ENCODE measurements around the gene RNU1-3.
"Not testable (repeated sequence)": the region's sequence is repeated elsewhere in the genome, so short reads cannot be mapped to it uniquely, and the experiment has no call there.

RNU1-3 gene

DNA sequence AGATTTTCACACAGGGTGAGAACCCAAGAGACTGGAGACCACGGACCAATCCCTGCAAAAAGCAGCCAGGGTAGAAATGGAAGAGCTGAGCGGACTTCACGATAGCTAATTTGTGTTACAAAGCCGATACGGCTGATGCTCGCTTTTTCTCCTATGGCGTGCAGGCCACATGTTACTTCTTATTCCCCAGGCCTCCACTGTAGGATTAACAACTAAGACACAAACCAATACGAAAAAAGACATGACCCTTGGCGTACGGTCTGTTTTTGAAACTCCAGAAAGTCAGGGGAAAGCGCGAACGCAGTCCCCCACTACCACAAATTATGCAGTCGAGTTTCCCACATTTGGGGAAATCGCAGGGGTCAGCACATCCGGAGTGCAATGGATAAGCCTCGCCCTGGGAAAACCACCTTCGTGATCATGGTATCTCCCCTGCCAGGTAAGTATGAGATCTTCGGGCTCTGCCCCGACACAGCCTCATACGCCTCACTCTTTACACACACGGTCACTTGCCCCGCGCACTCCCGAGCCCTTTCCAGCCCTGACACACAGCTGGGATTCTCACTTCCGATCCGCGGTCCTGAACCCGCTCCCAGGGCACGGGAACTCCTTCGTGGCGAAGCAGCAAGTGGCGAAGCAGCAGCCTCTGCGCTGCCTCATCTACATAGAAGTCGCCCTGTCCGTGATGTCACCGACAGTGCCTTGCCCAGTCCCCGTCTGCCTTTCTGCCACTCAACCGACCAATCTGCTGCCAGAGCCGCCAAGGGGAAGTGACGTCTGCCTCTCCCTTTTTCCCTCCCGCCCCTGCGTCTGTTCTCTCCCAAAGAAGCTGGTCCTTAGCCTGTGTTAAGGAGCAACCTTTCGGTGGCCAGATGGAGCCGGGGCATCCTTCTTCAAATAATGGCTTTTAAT lies at the start of gene RNU1-3:
Gene RNU1-3, minus strand, starts transcription at position 447 of the 912 bp plus-strand sequence.
- DNase-seq, result not testable (repeated sequence)

DNA sequence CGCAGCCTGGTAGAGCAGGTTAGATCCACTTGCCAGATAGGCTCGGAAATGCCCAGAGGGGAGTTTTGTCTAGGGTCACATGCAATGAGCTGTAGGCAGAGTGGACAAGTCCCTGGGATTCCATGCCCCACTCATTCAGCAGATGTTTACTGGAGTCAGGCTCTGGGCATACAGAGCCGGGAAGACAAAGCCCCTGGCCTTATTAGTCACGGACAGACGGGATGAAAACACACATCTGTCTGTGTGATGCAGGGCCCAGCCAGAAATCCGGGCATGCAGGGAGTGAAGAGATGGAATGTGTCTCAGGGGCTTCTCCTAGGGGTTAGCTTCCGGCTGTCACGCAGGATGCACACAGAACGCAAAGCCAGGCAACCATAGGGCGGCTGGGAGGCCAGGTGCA lies 46.7 kb upstream of the RNU1-3 start:
- not testable (repeated sequence) for DNase-seq

DNA sequence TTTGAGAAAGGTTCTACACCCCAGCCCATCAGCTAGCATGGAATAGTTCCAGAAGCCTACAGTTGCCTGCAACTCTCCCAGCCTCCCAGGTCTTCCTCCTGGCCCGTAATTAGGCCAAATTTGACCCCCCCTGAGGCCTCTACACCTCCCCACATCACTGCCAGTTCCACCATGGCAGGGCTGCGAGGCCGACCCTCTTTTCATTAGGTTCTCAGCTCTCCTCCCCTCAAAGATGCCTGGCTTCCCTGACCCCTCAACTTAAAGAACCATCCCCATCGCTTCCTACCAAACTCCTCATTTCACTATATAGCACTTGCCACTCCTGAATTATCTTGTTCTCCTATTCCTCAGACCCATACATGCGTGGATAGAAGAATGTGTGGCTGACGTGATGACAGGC lies 46.2 kb upstream of the RNU1-3 start:
- DNase-seq, result not testable (repeated sequence)

DNA sequence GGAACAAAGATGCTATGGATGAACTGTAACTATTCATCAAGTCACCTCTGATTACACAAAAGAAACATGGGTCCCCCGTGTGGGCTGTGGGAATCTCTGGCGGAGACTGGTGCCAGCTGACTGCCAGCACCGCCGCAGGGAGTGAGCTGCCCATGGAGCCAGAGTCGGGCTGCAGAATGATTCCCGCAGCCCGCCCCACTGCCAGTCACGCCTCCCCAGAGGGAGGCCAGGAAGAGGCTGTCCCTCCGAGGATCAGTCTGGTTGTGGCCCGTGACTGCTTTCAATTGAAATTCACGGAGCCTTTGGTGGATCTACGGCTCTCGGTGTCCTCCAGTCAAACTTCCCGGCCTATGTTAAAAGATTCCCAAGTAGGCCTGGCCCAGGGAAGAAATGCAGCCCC lies 45.8 kb upstream of the RNU1-3 start:
- peak; percentile 32 for DNase-seq

DNA sequence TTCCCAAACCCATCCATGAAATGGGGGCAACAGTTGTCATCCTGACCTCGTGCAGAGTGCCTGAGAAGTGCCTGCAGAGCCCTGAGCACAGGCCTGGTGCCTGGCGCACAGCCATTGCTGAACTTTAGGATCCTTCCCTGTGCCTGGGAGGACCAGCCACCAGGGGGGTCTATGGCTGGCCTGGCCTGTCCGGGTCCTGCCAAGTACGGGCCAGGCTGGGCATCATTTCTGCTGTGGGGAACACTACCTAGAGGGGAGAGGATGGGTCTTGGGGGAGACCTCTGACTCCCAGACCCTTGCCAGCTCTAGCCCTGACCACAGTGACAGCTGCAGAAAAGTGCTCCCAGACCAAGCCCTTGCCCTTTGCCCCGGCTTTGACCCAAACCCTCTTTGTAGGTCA lies 45.4 kb upstream of the RNU1-3 start:
- peak; percentile 25 for DNase-seq

DNA sequence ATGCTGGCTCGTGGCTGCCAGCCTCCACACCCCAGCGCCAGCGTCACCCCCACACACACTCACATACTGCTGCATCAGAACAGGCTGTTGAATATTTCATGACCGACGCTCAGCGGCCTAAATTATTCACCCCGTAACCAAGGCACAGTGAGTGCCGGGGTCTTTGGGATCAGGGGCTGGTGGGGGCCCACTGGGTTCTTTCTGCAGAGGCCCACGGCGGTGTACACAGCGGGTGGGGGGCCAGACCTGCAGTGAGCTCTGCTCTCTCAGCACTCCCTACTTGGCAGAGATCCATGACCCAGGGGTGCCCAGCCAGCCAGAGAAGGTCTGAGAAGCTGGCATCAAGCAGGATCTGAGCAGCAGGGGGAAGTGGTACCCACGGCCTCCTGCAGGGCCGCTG lies 43.9 kb upstream of the RNU1-3 start:
- not testable (repeated sequence) for DNase-seq

DNA sequence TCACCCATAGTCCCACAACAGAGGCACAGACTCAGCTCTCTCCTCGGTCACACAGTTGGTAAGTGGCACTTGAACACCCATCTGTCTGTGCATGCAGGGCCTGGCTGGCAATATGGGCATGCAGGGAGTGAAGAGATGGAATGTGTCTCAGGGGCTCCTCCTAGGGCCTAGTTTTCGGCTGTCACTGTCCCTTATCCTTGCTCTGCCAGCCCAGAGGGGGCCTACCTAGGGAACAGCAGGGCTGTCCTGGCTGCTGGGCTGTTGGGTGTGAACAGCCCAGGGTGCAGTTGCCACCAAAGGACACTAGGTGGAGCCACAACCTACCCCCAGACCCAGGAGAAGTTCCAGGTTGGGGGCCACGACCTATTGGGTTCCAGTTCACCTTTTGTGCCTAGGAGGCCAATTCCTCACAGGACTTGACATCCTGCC lies 42.9 kb upstream of the RNU1-3 start:
- DNase-seq, result not testable (repeated sequence)

DNA sequence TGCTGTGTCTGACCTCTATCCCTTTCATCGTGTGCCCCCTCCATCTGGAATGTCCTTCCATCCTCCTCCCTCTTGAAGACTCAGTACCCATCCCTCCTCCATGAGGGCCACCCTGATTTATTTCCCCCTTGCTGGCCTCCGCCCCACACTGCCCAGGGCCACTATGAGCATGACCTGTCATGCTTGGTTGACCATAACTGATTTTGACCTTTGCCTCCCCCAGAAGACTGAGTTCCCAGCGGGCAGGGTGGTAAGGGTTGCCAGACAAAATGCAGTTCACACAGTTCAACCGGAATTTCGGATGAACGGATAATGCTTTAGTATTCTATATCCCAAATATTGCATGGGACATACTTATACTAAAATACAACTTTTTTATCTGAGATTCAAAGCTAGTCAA lies 42.0 kb upstream of the RNU1-3 start:
- not testable (repeated sequence) for DNase-seq

DNA sequence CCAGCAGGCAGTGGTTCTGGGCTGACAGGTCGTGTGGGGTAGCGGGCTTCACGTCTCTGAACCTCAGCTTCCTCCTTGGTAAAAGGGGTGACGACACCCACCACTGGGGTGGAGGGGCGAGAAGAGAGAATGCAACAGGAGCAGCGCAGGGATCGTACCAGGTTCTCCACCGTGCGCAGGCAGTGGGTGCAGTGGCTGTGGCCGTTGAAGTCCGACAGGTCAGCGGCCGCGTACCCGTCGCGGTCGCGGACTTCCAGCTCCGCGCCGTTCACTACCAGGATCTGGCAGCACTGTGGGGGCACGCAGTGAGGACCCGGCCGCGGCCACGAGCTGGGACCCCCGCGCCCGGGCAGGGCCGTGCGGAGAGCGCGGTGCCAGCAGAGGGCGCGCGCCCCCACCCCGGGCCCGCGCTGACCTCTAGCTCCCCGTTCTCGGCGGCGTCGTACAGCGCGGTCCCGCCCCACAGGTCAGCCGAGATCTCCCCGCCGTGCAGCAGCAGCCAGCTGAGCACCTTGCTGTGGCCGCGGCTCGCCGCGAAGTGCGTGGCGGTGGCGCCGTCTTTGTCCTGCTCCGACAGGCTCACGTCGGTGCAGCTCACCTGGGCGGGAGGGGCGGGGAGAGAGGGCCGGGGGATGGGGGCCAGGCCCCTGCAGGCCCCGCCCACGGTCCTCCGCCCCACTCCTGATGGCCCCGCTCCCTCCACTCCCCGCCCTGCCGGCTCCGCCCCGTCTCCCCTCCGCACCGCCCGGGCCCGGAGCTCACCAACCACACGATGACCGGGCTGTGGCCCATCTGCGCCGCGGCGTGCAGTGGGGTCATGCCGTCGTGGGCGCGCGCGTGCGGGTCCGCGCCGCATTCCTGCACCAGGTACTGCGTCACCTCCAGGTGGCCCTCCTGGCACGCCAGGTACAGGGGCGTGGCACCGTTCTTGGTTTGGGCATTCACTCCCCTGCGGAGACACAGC lies 40.7 kb upstream of the RNU1-3 start:
- not testable (repeated sequence) for DNase-seq

DNA sequence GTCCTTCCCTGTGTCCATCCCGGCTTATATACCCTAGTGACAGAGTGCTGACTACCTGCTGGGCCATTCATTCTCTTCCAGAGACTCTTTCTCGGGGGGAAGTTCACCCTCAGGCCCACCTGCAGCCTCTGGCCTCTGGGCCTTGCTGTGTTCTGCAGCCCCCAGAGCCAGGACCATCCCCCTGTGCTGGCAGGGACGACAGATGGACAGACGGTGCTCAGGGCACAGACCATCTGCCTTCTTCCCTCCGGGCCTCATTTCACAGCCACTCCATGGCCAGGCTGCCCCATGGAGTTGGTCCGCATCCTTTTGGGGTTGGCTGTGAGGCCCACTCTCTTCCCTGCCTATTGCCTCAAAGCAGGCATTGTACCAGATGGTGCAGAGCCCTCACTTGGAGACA lies 39.6 kb upstream of the RNU1-3 start:
- DNase-seq, result not testable (repeated sequence)

DNA sequence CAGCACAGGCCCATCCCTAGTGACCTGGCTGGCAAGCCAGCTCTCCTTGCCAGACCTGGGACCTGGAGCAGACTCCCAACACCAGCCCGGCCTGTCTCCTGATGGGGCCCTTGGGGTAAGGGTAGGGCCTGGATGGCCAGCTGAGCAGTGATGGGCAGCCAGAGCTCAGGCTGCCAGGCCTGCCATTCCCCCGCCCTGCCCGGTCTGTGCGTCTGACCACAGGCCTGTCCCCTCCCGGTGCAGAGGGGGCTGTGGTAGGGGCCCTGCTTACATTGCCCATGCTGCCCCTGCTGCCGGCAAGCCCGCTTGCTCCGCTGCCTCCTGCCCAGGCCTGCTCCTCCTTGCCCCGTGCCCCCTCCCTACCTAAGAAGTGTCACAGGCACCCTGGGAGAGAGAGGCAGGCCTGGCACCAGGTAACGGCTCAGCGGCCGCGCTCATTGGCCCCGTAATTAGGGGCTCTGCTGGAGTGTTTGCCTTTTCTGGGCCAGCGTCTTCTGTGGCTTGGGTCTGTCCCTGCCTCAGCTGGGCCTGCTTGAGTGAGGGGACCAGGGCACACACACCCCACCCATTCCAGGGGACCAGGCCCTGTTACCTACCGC lies 37.9 kb upstream of the RNU1-3 start:
- DNase-seq, result not testable (repeated sequence)

DNA sequence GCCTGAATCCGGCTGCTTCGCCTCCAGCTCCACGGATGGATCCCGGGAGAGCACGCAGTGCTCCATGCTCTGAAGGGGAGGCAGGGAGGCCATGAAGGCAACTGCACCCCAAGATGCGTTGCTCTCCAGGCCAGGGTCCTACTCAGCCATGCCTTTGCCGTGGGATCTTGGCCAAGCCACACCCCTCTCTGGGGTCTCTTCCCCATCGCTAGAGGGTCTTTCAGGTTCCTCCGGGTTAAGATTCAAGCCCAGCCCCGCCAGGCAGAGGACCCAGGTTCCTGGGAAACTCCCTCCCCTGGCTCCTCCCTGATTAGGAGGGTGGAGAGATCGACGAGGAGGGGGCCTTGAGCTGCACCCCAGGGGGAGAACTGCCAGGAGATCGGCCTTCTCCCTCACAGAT lies 37.3 kb upstream of the RNU1-3 start:
- not testable (repeated sequence) for DNase-seq

DNA sequence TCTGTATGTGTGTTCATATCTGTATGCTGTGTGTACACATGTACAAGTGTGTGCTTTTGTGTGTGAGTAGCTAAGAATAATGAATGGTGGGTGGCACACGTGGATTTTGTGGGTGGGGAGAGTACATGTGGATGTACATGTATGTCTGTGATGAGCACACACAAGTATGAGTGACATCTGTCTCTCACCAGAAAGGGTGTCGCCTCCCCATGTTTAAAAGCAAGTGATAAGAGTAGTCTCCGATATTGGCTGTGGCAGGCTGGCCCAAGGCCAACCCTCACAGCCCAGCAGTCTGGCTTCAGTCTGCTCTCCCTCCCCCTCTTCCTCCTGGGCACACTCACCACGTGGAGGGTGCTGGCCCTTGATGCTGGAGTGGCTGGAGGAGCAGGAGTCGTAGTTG lies 36.9 kb upstream of the RNU1-3 start:
- not testable (repeated sequence) for DNase-seq

DNA sequence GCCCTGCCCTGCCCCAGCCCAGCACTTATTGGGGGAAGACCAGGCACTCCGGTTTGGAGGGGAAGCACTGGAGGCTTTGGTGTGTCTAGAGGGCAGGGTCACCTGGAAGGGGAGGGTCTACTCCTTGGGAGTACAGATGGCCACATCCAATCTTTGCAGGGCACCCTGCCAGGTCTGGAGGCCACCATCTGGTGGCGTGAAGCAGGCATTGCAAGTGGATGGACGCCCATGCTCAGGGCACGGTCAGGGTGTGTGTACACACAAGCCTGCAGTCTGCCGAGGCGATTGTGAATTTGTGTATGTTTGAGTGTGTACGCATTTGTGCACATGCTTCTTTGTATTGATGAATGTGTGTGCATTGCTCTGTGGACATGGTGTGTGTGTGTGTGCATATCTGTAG lies 36.4 kb upstream of the RNU1-3 start:
- not testable (repeated sequence) for DNase-seq

DNA sequence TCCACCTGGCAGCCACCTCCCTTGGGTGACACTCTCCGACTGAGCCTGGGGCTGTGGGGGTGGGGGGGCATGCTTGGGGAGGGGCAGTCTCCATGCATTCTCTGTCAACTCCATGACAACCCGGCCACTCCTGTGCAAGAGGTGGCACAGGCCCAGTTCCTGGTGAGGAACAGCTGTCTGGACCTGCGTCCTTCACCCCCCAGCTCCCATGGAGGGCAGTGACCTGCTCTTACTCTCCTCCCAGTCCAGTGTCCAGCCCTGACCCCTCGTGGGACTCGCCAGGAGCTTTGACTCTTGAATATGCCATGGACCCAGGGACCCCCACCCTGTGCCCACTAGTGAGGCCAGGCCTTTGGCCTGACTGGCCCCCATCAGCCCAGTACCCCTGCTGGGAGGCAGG lies 35.5 kb upstream of the RNU1-3 start:
- DNase-seq, result not testable (repeated sequence)

DNA sequence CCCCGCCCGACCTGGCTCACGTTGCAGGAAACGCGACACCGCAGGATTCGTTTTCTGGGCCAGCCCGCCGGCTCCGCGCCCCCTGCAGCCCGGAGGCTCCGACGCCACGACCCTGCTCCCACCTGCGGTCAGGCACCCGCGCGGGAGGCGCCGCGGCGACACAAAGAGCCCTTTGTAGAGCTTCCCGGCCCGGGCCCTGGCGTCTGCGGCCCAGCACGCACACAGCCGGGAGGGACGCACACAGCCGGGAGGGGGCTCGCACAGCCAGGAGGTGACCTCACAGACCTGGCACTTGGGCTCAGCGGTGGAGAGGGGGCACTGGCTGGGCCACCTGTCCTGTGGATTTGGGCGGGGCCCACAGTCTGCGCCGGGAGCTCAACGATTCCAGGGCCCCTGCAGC lies 34.4 kb upstream of the RNU1-3 start:
- not testable (repeated sequence) for DNase-seq

DNA sequence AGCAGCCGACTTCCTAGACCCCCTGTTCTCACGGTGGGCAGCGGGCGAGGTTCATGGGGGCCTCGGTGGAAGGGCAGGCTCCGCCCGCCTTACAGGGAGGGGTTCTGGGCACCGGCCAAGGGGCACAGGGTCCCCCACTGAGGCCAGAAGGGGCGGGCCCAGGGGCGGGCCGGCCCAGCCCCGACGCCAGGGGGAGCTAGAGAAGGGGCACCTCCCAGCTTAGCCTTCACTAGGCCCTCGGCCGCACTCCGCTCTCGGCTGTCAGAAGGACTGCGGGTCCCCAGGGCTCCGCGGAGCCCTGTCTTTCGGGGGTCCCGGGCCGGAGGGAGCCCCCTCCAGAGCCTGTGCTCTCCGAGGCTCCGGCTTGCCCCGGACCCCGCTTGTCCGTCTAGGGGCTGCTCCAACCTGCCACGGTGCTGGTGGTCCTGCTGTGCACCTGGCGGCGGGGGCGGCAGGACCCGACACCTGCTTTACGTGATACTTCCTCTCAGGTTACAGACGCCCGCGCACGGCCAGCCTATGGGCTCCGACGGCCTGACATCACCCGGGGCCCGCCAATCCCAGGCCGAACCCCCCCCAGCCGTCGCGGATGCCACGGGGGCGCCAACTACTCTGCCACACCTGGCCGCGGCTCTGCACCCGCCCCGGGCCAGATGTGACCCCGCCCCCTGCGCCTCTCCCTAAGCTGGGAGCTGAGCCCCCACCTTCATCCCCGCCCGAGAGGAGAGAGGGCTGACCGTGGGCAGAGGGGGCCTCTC lies 33.6 kb upstream of the RNU1-3 start:
- not testable (repeated sequence) for DNase-seq

DNA sequence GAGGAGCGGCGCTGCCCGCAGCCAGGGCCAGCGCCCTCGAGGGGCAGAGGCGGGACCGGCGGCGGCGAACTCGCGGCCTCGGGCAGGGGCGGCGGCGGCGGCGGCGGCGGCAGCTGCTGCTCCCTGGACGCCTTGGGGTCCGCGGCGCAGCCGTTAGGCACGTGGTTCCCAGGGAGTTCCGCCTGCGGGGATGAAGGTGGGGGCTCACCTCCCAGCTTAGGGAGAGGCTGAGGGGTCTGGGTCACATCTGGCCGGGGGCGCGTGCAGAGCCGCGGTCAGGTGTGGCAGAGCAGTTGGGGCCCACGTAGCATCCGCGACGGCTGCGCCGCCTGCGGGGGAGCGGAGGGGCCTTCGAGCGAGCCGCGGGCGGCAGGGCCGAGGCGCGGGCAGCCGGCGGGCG lies 32.7 kb upstream of the RNU1-3 start:
- not testable (repeated sequence) for DNase-seq

DNA sequence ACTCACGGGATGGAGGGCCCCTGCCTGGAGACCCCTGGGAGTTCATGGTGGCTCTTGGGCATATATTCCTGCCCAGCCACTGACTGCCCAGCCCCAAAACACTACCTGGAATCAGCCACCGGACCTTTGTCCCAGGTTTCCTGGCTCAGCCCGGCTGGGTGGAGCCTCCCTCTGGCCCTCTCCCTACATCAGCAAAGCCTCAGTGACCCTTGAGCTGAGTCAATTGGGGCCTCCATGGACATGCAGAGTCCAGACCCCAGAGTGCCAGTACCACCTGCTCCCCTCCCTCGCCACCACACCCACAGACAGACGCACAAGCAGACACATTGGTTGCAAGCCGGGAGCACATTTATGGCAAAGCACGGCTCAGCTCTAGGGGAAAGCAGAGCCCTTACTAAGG lies 30.4 kb upstream of the RNU1-3 start:
- not testable (repeated sequence) for DNase-seq

DNA sequence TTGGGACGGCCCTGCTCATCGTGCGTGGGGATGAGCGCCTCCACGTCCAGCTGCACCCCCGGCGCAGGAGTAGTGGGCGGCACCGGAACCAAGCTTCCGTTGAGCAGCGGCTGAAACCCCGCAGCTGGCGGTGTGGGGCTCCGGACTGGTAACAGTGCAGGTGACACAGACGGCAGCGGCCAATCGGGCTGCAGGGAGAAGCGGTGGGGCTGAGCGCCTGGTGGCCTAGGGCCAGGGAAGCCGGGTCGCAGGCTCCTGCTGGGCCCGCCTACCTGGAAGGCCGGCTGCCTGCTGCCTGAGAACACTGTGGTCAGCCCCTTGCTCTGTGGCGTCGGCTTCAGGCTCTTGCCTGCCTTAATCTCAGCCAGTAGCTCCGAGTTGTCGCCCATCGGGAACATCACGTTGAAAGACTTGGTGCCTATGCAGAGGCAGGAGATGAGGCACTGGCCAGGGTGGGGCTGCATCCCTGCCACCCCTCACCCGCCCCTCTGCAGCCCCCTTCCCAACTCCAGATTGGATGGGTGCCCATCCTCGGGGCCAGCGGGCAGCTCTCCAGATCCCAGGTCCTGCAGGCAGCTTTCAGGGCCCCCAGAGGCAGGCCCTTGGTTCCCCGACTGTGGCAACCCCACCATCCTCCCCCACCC lies 29.9 kb upstream of the RNU1-3 start:
- DNase-seq, result peak; percentile 66

DNA sequence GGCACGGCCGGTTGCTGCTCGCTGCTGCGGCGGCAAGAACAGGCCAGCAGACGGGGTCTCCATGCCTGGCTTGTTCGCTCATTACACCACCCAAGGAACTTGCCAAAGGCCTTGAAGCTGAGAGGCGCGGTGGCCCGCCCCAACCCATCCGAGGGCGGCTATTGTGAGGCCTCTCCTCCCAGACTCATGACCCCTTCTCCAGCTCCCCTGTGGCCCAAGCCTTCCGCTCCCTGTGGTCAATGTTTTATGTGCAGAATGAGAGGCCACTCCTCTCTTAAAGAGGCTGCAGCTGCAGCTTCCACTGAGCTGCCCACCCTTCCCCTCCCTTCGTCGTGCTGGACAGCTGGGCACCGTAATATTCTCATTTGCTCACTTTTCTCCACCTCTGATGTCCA lies 27.6 kb upstream of the RNU1-3 start:
- DNase-seq, result not testable (repeated sequence)

Data from islet precursor cell (in vitro differentiated cells).